GM21786 (cell line): ENCODE results near the gene IGF2BP1.
"Not testable (repeated sequence)": the region's sequence is repeated elsewhere in the genome, so short reads cannot be mapped to it uniquely, and the experiment has no call there.

Experiments used
- ATAC-seq: cut with Tn5 transposase; IDR thresholded peaks from one replicate; pipeline ENCODE4 v1.9.1; 2021; ENCODE audit not compliant: unreplicated experiment

The IGF2BP1 gene

DNA sequence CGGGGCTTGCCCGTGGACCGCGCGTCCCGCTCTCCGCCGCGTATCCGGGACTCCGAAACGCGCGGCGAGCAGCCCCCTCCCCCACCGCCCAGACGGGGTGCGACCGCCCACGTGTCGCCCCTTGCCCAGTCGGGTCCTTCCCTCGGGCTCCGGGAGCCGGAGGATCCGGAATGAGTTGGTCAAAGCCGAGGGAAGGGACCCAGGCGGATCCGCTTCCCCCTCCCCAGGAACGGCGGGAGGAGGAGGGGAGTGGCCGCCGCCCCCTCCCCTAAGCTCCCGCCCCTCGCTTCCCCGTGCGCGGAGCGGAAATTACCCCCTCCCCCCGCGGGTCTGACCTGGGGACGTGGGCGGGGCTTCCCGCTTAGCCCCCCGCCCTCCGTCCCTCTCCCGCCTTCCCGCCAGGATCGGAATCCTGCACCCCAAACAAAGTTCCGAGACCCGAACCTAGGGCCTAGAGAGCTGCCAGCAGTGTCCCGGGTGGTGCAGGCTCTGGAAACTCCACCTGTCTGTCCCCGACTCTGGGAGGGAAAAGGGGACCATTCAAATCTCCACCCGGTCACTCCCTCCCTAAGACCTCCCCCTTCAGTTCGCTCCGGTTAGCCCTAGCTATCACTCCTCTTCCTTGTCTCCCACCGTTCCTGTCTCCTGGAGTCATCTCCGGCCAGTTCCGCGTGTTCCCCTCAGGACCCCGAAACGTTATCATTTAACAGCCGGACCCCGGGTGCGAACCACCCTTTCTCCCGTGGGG, 1.0 kb upstream of the IGF2BP1 start:
- ATAC-seq, result no peak

DNA sequence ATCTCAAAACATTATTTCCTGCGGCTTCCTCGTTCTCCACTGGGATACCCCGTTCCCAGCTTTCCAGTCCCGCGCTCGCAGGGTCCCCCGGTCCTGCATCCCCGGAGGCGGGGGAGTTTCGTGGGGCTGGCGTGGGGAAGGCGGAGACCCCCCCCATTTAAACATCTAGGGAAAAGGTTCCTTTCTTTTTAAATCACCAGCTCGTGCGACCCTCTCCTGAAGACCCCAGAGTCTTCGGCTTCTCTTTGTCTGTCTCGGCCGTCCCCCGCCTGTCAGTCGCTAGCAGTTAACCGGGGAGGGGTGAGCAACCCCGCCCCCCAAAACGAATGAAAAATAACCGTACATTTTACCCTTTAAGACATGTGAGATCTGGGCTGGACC, 473 bp upstream of the IGF2BP1 start:
- no peak for ATAC-seq

DNA sequence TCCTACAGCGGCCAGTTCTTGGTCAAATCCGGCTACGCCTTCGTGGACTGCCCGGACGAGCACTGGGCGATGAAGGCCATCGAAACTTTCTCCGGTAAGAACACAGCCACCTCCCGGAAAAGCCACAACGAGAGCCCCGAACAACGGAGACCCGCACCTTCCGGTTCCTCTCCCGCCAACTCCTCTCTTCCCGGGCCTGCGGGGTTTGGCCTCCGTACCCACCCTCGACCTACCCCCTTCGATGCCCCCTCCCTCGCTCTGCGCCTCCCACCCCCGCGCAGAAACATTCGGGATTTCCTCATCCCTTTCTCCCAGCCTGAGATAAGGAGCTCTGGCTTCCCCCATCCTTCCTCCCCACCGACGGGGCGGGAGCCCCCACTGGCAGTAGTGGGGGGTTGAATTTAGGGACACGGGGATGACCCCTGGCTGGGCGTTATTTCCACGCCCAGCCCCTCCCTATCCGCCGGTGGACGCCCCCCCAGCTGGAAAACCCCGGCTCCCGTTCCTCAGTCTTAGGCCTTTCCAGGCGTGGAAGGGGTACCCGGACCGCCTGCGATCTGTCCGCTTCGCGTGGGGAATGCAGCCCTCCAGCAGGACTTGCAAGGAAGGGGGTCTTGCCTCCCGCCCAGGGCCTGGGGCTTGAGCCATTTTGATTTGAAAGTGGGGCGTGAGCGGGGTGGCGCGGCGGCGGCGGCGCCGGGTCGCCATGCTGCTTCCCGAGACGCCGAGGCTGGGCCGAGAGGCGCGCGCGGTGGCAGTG, 822 bp downstream of the IGF2BP1 start:
- no peak for ATAC-seq

DNA sequence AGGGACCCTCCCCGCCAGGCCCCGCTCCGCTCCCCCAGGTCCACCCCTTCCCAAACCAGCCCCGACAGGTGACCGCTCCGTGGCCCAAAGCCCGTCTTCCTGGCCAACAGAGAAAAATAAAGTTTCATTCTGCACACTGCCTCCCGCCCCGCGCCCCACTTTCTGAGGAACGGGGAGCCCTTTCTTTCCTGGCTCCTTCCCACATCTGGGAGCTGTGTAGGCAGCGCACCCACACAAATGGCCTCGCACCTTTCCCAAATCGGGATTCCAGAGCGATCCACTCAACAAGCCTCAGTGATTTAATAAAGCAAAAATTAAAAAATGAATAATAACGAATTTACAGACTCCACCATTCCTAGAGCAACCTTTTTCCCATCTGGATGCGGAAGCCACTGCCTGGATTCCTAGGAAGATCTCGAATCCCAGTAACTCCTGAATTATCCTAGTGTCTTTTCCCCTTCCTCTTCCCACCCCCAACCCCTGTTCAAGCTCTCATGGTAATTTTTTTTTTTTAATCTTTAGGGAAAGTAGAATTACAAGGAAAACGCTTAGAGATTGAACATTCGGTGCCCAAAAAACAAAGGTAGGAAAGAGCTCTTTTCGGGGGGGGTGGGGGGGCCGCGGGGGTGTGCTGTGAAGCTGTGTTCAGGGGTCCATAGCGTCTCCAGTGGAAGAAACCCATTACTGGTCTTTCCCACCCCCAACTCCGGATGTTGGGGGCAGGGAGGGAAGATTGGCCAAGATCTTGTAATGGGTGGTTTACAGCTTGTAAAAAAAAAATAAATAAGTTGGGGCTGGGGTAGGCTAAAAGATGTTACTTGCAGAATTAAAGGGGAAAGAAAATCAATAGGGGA, 1.6 kb downstream of the IGF2BP1 start:
- ATAC-seq, result no peak

DNA sequence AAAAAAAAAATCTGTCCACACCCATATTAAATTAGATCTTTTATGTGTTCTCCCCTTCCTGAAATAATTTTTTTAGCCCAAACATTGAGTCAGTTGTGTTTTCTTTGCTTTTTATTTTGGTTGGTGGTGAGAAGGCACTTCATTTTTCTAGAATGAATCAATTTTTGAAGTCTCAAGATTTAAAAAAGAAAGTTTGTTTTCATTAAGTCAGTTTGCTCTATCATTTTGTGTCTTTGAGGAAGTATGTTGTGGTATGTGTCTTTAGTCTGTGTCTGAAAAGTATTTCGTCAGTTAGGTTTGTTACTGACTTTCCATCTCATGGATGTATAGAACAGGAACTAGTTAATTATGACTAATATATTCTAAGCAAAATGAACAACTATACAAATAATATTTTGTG, 3.8 kb downstream of the IGF2BP1 start:
- no peak for ATAC-seq

DNA sequence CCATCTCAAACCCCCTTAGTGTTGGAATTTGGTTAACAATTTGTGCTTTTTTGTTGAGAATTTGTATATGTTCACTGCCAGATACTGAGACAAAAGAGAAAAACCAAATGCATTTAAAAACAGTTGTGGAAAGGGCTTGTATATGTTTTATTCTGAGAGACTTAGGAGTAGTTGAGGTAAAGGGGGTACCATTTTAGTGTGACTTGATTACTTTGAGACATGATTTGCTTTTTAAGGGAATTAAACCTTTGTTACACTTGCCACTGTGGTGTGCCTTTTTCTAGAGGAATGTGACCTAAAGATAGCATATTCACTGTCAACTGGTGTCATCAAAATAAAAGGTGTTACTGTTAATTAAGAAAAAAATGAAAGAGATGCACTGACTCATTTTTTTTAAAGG, 4.5 kb downstream of the IGF2BP1 start:
- no peak for ATAC-seq

DNA sequence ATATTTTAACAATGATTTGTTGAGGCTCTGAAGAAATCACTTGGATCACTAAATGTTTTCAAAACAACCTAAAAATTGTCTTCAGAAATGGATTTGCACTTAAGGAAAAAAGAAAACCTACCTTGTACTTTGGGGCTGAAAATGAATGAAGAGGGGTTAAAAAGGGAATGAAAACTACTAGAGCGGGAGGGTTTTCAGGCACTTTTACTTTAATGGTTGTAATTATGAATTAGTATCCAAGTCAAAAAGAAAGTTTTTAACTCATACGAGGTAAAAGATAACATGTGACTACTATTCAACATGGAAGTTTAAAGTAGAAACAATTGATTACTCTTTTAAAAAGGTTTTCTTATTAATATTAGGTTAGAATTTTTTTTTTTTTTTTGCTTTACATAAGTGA, 5.1 kb downstream of the IGF2BP1 start:
- no peak for ATAC-seq

DNA sequence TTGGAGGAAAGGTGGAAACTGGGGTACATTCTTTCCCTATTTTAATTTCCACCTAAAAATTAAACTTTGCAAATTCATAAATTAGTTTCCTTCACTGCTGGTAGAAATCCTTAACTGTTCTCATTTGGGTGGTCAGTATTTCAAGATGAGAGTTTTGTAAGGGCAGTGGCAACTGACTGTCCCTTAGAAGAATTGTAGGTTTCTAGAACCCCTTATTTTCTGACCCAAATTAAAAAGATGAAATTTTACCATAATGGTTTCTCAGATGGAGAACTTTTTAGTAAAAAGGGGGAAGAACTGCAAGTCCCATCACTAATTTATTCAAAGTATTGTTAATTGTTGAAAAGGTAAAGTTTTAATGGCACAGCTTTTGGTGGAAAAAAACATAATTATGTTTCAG, 5.6 kb downstream of the IGF2BP1 start:
- ATAC-seq, result no peak

DNA sequence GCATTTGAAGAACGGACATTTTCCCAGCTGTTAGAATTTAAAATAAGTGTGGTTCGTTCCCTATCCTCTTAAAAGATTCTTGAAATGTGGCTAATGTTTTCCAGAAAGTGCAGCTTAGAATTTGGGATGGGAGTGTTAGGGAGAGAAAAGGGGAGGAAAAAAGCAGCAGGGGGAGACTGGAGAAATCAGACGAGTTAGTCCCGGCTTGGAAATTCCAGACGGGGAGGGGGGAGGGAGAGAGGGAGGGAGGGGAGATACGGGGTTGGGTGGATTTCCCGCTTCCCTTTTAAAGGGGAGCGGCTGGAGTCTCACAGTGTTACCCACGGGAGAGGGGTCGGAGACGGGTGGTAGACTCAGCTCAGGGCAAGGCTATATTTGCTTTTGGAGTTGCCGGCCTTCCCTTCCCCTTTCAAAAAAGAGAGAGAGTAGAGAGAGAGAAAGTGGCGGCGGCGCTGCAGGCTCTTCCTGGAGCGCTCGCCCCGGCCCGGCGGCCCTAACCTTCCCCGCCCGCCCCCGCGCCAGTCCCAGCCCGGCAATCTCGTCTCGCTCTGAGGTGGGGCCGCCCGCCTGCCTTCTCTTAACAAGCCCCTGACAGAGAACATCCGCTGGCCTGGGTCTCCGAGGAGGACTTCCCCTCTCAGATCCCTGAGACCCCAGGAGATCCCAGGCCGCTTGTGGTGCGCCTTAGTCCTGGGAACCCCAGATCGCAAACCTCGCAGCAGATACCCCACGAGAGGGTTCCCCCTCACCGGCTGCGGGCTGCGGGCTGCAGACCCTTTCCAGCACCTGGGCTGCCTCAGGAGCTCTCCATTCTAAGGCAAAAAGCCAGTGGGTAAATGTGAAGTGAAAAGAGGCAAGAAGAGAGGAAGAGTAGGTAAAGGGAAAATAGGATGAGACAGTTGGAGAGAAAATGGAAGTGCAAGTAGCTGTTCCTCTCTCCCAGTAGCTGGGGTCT, 6.6 kb downstream of the IGF2BP1 start:
- no peak for ATAC-seq

DNA sequence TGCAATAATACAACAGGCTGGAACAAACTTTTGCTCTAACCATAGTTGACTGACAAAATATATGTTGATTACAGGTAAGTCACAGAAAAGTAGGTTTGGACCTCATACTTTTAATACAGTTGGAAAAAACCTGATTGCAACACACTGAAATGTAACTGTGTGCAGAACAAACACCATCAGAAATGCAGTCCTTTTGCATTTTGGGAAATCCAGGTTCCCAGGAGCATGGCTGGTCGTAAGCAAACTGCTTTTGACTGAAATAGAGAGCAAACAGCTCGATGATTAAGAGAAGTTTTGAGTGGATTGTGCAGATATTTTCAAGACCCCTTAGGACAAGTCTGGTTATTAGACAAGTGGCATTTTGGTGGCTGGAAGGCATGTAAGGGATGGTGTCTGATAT, 8.0 kb downstream of the IGF2BP1 start:
- ATAC-seq, result no peak

DNA sequence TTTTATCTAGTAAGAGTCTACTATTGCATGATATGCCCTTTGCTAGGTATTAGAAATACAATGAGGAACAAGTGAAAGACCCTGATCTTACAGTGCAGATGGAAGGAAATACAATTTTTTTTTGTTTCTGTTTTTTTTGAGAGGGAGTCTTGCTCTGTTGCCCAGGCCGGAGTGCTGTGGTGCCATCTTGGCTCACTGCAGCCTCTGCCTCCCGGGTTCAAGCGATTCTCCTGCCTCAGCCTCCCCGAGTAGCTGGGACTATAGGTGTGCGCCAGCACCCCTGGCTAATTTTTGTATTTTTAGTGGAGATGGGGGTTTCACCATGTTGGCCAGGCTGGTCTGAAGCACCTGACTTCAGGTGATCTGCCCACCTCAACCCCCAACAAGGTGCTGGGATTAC, 11.7 kb downstream of the IGF2BP1 start:
- not testable (repeated sequence) for ATAC-seq

DNA sequence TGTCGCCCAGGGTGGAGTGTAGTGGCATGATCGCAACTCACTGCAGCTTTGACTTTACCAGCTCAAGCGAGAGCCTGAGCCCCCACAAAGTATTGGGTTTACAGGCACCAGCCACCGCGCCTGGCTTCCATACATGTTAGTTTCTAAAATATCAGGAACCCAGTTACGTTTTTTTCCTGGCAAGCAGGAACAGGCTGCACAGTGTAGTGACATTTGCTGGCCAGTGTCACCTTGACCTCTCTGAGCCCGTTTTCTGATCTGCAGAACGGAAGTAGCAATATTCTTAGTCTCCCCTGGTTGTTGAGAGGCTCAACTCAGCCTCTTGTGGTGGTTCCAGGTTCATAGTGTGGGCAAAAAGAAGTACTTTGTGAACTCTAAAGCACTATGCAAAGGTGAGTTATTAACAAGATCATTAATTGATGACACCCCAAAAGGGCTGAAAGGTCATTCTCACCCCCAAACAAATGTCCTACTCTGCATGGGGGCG, 15.6 kb downstream of the IGF2BP1 start:
- ATAC-seq, result no peak

DNA sequence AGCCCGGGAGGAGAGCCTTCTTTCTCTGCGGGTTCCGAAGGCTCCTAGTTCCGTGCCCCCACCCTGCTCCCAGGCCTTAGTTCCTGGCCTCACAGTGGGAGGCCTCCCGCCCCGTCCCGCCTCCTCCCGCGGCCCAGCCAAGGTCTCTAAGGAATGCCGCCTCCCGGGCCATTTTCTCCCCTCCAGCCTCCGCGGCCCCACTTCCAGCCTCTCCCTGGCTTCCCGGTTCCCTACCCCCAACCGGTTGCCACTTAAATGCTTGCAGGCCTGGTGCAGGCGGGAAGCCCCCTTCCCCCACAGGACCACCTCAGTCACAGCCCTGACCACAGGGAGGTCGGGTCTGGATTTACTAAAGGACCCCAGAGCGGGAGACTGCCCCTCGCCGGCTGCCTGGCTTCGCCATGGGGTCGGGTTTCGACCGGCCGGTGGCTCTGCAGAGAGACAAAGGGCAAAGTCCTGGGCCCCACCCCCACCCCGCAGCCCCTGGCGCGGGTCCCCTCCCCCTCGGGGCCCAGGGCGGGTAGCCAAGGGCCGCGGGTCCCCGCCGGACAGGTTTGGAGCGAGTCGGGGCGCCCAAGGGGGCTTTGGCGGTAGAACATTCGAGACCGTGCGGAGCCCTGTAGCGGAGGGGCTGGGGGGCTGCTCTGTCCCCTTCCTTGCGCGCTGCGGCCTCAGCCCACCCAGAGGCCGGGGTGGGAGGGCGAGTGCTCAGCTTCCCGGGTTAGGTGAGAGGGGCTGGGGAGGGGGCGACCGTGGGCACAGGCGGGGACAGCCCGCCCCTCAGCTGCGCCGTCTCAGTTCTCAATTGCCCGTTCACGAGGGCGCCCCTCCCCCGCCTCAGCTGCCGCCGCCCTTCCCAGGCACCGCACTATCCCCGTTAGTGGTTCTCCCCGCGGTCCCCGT, 16.4 kb downstream of the IGF2BP1 start:
- no peak for ATAC-seq

DNA sequence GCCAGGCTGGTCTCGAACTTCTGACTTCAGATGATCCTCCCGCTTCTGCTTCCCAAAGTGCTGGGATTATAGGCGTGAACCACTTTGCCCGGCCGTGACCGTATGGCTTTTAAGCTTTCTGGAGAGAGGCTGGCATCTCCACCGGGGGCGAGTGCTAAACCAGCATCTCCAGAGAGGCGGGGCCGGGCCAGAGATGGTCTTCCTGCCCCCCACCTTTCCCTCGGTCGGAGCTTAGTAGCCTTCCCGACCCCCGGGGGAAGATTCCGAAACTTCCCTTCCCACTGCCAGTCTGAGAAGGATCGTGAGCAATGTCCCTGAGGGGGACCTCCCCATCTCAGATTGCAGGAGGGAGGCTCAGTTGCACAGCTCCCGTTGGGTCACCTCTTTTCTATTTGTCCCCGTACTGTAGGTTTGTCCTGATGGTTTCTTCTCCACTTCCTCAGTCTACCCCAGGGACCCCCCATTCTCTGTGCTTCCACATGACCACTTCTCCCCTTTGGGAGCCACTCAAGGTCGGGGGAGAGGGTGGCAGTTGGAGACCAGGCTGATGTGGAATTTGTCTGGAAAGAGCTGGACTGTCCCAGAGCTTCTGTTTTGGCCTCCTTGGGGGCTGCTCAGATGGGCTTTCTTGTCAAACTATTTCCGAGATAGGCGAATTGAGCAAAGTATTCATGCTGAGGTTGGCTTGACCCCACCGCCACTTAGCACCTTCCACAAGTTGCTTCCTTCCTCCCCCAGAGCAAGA, 18.2 kb downstream of the IGF2BP1 start:
- no peak for ATAC-seq

DNA sequence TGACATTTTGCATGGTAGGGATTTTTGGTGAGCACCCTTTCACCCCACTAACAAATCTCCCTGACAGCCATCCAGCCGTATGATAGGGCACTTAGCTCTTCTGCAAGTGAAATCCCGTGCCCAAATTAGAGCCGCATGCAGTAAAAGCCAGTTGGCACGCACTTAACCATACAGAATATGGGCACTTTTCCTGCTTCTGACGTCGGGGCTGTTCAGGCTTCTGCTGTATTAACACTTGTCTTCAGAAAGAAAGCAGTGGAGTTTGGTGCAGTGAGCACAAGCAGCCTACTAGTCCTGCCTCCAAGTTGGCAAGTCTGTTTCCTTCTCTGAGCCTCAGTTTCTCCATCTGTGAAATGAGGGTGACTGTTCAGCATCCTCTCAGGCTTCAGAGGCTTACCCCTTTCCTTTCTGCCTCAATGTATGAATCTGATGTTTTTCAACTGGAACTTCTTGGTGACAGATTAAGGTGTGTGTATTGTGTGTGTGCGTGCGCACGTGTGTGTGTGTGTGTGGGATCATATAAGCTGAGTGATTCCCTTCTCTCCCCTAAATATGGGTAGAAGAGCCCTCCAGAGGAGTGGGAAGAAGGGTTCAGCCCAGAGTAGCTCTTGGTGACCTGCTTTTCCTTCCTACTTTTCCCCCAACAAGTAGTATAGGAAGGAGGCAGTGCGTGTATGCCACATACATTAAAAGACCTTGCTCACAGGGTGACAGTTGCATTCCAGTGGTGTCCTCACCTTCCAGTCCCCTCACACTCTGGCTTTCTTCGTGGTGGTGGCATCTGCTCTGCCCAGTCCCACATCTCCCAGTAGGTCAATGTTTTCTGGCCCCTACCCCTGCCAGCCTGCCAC, 19.0 kb downstream of the IGF2BP1 start:
- ATAC-seq, result no peak

DNA sequence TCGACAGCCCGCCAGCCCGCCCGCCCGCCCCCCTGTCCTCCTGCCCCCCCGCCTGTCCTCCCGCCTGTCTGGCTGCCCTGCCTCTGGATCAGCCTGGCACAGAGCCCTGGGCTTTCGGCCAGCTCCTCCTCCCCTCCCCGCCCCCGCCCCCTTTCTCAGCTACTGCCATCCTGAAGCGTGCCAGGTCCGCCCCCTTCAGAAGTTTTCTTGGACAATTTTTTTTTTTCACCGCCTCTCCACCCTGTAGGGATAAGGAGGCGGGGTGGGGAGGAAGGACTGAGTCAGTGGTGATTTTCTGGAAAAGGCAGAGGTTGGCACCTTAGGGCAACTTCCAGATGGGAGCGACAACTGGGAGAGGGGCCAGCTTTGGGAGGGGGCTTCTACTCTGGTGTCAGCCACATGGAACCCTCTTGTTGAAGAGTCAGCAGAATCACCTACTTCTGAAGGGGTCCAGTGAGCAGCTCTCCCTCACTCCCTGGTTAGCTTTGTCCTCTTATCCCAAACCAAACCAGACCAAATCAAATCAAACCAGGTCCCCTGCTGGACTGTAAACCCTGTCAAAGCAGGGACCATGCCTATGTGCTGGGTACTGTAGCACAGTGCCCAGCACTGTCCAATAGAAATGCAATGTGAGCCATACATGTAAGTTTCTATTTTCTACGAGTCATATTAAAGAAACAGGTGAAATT, 19.7 kb downstream of the IGF2BP1 start:
- no peak for ATAC-seq

DNA sequence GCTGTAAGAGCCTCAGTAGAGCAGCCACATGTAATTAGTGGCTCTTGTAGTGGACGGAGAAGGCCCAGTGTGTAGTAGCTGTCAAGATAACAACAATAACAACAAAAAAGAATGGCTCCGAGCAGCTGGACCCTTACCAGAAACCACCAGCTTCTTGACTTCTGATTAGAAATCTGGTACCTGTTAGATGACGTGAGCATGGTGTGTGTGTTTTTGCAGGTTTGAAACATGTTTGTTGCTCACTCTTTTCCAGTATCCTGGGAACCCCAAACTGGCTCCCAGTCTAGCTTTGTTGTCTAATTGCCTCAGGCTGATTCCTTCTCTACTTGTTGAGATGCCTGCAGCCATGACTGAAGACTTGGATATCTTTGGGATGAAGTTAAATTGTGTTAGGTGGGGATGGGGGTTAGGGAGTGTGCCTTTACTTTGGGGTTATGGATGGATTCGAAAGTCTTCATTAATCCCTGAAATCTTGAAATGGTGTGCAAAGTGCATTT, 21.0 kb downstream of the IGF2BP1 start:
- no peak for ATAC-seq
